Measurements from ENCODE around the gene TTLL4. TPM values are rescaled to one million over a fixed set of nuclear protein-coding genes. Genes with fewer than 3 reads are reported as not detected.

The TTLL4 gene
- polyA plus RNA-seq, 1 of the 3 experiments (the other 2 are of a cell fraction), result 15.6 TPM

DNA sequence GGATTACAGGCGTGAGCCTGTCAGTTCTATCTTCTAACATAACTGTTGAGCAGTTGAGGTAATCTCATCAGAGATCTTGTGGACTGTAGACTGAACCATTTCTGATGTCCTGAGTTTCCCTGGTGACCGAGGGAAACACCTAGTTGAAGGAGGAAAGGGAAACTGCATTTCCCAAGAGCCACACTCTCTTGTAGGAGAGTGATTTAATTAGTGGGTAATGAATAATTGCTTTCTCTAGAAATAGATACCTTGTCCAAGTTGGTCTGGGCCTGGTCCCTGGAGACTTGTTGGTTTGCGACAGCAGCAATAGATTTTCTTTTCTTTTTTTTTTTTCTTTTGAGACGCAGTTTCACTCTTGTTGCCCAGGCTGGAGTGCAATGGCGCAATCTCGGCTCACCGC, 7.4 kb downstream of the TTLL4 start:
- H3K4me2 ChIP-seq, result no peak overlapping the region
- 97% methylated on average over 7 of the region's 7 CpGs for WGBS (ENCODE audit: low lambda C conversion rate)

DNA sequence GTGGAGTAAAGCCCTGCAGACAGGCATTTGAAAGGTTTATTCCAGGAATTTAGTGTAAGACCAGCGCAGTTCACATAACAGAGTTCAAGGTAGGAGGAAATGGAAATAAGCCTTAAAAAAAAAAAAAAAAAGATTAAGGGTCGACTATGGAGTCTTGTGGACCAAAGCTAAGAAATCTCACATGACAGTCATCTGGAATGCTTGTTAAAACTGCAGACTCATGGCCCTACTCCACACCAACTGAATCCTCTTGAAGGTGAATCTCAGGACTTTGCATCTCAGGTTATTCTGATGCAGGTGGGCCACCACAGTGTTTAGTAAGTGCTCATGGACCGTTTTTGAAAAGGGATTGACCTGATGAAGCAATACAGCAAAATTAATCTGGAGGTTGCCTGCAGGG, 8.8 kb downstream of the TTLL4 start:
- Histone ChIP-seq H3K9ac (no peak overlapping the region), H4K20me1 (ENCODE audit: insufficient read depth) (peaks cover 14% of the 10 kb centered on the region; the same call in 1 of the 2 replicates), H3K36me3 (replicated peaks in 1 of 2; ENCODE audit: control insufficient read depth in 1 of 2, insufficient read depth in 2 of 2, low read length in 1 of 2) (peaks cover 0 to 31% of the 10 kb centered on the region in 2 experiments), H3K4me3 (ENCODE audit: low read depth in 2 of 2, low read length in 1 of 2) (no peak overlapping the region), H3F3A (replicated peaks; ENCODE audit: insufficient read depth) (peaks cover 3% of the 10 kb centered on the region), H3K4me1 (ENCODE audit: control insufficient read depth in 1 of 2, insufficient read depth in 2 of 2, low read depth in 1 of 2, low read length in 1 of 2) (peaks cover 2 to 4% of the 10 kb centered on the region in 2 experiments; a peak in 1 of 4 replicates), H3K4me2 (no peak overlapping the region), H3K9me2 (no peaks in the 10 kb centered on the region), H2AFZ (ENCODE audit: low read depth) (no peak overlapping the region), H3K27me3 (ENCODE audit: insufficient read depth) (no peaks in the 10 kb centered on the region), H3K27ac (ENCODE audit: low read depth in 2 of 2, low read length in 1 of 2) (no peak overlapping the region), H3K9me3 (no peaks in the 10 kb centered on the region), H3K79me2 (ENCODE audit: insufficient read depth) (peaks cover 93% of the 10 kb centered on the region)
- POLR2A ChIA-PET, result no interaction called here
- CTCF ChIA-PET, result interaction anchor here (1.0 kb wide), 1 partner anchor 157 kb away, joined by 3 read pairs; no protein-coding TSS in a partner anchor
- WGBS (ENCODE audit: low lambda C conversion rate), result 68% methylated on average over 3 of the region's 3 CpGs
- DNase-seq, result no peak
- TF ChIP-seq RAD21 (IDR thresholded peaks at IDR 0.05; ENCODE audit: low read length) (no peak), MXI1 (IDR thresholded peaks at IDR 0.05; ENCODE audit: low read depth, low read length) (no peak), FOSL2 (IDR thresholded peaks at IDR 0.05; ENCODE audit: borderline replicate concordance, low read depth) (no peak), TCF12 (IDR thresholded peaks at IDR 0.05) (no peak), YY1 (IDR thresholded peaks at IDR 0.05; ENCODE audit: low read depth) (no peak), SIN3A (IDR thresholded peaks at IDR 0.05; ENCODE audit: borderline replicate concordance, low read depth, low read length) (no peak), GABPA (IDR thresholded peaks at IDR 0.05; ENCODE audit: low read depth) (no peak), EZH2phosphoT487 (IDR thresholded peaks at IDR 0.05; ENCODE audit: borderline replicate concordance, low read depth) (no peak), FOXJ3 (CRISPR knock-in tag; IDR thresholded peaks at IDR 0.05) (no peak), POLR2AphosphoS5 (IDR thresholded peaks at IDR 0.05; ENCODE audit: low read depth, low read length) (no peak), FOXM1 (IDR thresholded peaks at IDR 0.05; ENCODE audit: low read depth) (no peak), JUND (IDR thresholded peaks at IDR 0.05) (no peak), CHD2 (IDR thresholded peaks at IDR 0.05; ENCODE audit: low read length, partially characterized antibody) (no peak)
- TF ChIP-seq, protein P1, sequence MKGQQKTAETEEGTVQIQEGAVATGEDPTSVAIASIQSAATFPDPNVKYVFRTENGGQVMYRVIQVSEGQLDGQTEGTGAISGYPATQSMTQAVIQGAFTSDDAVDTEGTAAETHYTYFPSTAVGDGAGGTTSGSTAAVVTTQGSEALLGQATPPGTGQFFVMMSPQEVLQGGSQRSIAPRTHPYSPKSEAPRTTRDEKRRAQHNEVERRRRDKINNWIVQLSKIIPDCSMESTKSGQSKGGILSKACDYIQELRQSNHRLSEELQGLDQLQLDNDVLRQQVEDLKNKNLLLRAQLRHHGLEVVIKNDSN (IDR thresholded peaks at IDR 0.05; ENCODE audit: borderline replicate concordance, low read depth), result no peak

More for the DNA sequence above, 7.4 kb downstream of the TTLL4 start:
- no peaks in the 10 kb centered on the region for H3K9me3 ChIP-seq
- no peaks in the 10 kb centered on the region for H3F3A ChIP-seq (replicated peaks; ENCODE audit: insufficient read depth)
- H3K79me2 ChIP-seq (ENCODE audit: insufficient read depth), result peaks cover 94% of the 10 kb centered on the region
- ChIA-PET CTCF (no interaction called here), POLR2A (no interaction called here)
- no peak overlapping the region for H3K9ac ChIP-seq
- H3K9me2 ChIP-seq, result no peaks in the 10 kb centered on the region
- H3K4me3 ChIP-seq (ENCODE audit: low read depth in 2 of 2, low read length in 1 of 2), result no peak overlapping the region
- peaks cover 0 to 31% of the 10 kb centered on the region in 2 experiments for H3K36me3 ChIP-seq (replicated peaks in 1 of 2; ENCODE audit: control insufficient read depth in 1 of 2, insufficient read depth in 2 of 2, low read length in 1 of 2)
- H2AFZ ChIP-seq (ENCODE audit: low read depth), result no peak overlapping the region
- TF ChIP-seq, protein P2, sequence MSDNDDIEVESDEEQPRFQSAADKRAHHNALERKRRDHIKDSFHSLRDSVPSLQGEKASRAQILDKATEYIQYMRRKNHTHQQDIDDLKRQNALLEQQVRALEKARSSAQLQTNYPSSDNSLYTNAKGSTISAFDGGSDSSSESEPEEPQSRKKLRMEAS (IDR thresholded peaks at IDR 0.05; ENCODE audit: low read depth), result no peak
- TF ChIP-seq TAF1 (IDR thresholded peaks at IDR 0.05; ENCODE audit: borderline replicate concordance, low read depth, low read length) (no peak), POLR2AphosphoS5 (IDR thresholded peaks at IDR 0.05; ENCODE audit: low read depth, low read length) (no peak), ELF1 (IDR thresholded peaks at IDR 0.05) (no peak), TCF12 (IDR thresholded peaks at IDR 0.05) (no peak), RAD21 (IDR thresholded peaks at IDR 0.05; ENCODE audit: low read length) (no peak), RXRA (IDR thresholded peaks at IDR 0.05; ENCODE audit: borderline replicate concordance, low read depth) (no peak), JUND (IDR thresholded peaks at IDR 0.05) (no peak)
- TF ChIP-seq, protein P3, sequence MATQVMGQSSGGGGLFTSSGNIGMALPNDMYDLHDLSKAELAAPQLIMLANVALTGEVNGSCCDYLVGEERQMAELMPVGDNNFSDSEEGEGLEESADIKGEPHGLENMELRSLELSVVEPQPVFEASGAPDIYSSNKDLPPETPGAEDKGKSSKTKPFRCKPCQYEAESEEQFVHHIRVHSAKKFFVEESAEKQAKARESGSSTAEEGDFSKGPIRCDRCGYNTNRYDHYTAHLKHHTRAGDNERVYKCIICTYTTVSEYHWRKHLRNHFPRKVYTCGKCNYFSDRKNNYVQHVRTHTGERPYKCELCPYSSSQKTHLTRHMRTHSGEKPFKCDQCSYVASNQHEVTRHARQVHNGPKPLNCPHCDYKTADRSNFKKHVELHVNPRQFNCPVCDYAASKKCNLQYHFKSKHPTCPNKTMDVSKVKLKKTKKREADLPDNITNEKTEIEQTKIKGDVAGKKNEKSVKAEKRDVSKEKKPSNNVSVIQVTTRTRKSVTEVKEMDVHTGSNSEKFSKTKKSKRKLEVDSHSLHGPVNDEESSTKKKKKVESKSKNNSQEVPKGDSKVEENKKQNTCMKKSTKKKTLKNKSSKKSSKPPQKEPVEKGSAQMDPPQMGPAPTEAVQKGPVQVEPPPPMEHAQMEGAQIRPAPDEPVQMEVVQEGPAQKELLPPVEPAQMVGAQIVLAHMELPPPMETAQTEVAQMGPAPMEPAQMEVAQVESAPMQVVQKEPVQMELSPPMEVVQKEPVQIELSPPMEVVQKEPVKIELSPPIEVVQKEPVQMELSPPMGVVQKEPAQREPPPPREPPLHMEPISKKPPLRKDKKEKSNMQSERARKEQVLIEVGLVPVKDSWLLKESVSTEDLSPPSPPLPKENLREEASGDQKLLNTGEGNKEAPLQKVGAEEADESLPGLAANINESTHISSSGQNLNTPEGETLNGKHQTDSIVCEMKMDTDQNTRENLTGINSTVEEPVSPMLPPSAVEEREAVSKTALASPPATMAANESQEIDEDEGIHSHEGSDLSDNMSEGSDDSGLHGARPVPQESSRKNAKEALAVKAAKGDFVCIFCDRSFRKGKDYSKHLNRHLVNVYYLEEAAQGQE (IDR thresholded peaks at IDR 0.05; ENCODE audit: low read depth, low read length), result no peak
- TF ChIP-seq, protein P4, sequence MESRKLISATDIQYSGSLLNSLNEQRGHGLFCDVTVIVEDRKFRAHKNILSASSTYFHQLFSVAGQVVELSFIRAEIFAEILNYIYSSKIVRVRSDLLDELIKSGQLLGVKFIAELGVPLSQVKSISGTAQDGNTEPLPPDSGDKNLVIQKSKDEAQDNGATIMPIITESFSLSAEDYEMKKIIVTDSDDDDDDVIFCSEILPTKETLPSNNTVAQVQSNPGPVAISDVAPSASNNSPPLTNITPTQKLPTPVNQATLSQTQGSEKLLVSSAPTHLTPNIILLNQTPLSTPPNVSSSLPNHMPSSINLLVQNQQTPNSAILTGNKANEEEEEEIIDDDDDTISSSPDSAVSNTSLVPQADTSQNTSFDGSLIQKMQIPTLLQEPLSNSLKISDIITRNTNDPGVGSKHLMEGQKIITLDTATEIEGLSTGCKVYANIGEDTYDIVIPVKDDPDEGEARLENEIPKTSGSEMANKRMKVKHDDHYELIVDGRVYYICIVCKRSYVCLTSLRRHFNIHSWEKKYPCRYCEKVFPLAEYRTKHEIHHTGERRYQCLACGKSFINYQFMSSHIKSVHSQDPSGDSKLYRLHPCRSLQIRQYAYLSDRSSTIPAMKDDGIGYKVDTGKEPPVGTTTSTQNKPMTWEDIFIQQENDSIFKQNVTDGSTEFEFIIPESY (IDR thresholded peaks at IDR 0.05; ENCODE audit: borderline replicate concordance, low read depth), result no peak
- H3K27ac ChIP-seq (ENCODE audit: low read depth in 2 of 2, low read length in 1 of 2), result no peak overlapping the region
- H3K4me1 ChIP-seq (ENCODE audit: control insufficient read depth in 1 of 2, insufficient read depth in 2 of 2, low read depth in 1 of 2, low read length in 1 of 2), result peaks cover 2 to 10% of the 10 kb centered on the region in 2 experiments; a peak in 2 of 4 replicates
- H3K27me3 ChIP-seq (ENCODE audit: insufficient read depth), result no peaks in the 10 kb centered on the region
- peaks cover 14% of the 10 kb centered on the region; the same call in 1 of the 2 replicates for H4K20me1 ChIP-seq (ENCODE audit: insufficient read depth)
- DNase-seq, result no peak

All from SK-N-SH (cell line).